HG03039 (cell line): ENCODE results near the gene SERTAD2.
A peak's percentile ranks its signal among the peaks of the same experiment; 100 is the strongest.

Experiments used
- ATAC-seq: cut with Tn5 transposase; IDR thresholded peaks from one replicate; pipeline ENCODE4 v1.9.1; 2021; ENCODE audit warnings: mild to moderate bottlenecking, moderate library complexity; ENCODE audit not compliant: unreplicated experiment

SERTAD2 gene

DNA sequence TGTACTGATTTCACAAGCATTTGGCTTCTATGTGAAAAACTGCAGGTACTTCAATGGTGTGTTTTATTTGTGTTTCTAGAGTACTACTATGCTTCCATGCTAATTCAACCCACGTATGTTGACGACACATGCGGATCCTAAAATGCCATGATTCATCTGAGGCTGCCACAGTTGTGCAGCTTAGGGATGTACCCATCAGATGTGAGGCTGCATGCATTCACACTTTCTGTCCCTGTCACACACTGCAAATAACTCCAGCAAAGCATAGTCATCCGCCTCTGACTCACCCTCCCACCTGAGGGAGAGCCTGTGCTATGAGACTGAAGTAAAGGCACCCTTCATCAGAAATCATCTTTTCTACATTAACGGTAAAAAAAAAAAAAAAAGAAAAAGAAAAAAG lies 22.1 kb upstream of the SERTAD2 start:
- ATAC-seq = no peak

GRCh38 chr2:64672708-64673107 lies 19.0 kb upstream of the SERTAD2 start:
- no peak for ATAC-seq

DNA sequence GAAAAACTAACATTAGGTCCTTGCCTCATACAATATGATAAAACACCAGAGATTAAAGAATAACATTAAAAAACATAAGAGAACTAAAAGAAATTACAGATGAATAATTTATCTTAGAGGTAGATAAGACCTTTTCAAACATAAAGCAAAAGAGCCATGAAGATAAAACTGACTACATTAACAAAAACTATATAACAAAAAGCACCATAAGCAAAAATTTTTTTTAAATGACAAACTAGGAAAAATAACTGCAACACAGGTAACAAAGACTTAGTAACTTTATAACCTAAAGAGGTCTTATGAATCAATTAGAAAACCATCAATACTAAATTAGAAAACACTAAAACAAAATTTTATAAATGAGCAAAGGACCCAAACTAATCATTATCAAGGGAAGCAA lies 16.3 kb upstream of the SERTAD2 start:
- no peak for ATAC-seq

- ATAC-seq = no peak
Observed at GRCh38 chr2:64669288-64669687, 15.6 kb upstream of the SERTAD2 start.

- ATAC-seq = no peak
Observed at GRCh38 chr2:64668542-64668941, 14.8 kb upstream of the SERTAD2 start.

DNA sequence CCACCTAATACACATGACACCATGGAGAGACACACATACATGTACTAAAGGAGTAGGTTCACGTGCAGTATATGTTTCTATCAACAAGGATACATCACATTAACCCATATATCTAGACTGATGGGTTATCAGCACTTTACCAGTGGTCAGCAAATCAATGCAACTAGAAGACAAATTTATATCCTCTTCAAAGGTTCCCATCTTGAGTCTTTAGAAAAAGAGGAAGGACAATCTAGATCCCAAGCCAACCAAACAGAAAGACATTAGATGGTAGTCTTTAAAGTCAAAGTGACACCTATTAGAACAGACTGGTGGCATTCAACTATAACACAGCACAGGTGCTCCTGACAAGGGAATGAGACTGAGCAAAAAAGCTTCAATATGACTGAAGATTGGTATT lies 13.8 kb upstream of the SERTAD2 start:
- ATAC-seq = no peak

DNA sequence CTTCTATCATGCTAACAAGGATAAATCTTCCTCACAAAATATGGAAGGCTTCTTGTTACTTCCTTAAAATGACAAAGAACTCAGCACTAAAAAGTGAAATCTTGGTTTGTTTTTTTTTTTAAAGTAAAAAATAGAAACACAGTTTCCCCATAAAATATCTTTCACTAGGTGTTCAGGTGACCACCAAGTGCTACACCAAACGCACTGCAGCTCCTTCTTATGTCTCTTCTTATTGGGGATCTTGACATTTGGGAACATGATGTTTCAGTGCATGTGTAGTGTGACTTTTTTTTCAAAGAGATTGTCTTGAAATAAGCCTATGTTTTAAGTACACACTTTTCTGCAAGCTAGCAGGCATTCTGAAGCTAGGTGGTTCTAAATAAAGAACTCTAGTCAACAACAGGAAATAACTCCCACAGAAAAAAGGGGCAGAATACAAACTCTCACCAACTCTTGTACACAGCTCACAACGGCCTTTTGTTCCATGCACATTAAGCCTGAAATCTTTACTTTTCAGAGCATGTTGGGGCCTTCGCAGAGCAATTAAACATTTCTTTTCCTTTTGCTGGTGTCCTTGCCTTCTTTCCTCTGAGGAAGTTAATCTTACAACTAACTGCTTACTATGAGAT lies 13.2 kb upstream of the SERTAD2 start:
- ATAC-seq = no peak

DNA sequence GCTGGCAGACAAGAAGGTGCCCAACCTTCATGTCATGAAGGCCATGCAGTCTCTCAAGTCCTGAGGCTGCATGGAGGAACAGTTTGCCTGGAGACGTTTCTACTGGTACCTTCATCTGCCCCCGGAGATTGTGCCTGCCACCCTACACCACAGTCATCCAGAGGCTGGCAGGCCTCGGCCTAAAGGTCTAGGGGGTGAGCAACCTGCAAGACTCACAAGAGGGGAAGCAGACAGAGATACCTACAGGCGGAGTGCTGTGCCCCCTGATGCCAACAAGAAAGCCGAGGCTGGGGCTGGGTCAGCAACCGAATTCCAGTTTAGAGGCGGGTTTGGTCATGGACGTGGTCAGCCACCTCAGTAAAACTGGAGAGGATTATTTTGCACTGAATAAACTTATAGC lies 12.0 kb upstream of the SERTAD2 start:
- ATAC-seq = no peak

GRCh38 chr2:64663402-64663801 lies 9.7 kb upstream of the SERTAD2 start:
- no peak for ATAC-seq

GRCh38 chr2:64661741-64662169 lies 8.0 kb upstream of the SERTAD2 start:
- ATAC-seq = no peak

GRCh38 chr2:64659252-64659651 lies 5.5 kb upstream of the SERTAD2 start:
- no peak for ATAC-seq

GRCh38 chr2:64658269-64658668 lies 4.6 kb upstream of the SERTAD2 start:
- ATAC-seq = no peak

DNA sequence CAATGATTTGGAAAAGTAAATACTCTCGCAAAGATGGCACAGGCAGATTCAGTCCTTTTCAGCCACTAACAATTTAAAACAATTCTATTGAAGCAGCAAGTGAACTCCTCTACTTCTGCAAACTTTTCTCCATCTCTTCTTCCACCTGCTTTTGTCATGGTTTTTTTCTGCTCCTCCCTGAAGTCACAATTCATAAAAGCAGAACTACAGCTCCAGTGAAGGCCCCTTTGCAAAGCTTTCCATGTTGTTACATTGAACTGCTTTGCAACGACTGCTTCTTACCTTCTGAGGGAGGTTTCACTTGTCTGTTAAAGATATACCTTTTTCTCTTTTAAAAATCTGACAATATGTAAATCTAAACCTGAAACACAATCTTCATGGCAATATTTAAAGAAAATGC lies 3.7 kb upstream of the SERTAD2 start:
- ATAC-seq = no peak

DNA sequence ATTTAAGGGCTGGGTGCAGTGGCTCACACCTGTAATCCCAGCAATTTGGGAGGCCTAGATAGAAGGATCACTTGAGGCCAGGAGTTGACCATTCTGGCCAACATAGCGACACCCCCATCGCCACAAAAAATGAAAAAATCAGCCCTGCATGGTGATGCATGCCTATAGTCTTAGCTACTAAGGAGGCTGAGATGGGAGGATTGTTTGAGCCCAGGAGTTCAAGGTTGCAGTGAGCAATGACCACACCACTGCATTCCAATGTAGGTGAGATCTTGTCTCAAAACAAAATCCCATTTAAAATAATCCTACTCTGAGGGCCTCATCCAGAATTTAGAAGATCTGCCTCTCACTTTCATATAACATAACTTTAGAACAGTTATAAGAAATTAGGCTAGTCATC lies 2.7 kb upstream of the SERTAD2 start:
- ATAC-seq = no peak

GRCh38 chr2:64655873-64656272 lies 2.2 kb upstream of the SERTAD2 start:
- ATAC-seq = no peak

DNA sequence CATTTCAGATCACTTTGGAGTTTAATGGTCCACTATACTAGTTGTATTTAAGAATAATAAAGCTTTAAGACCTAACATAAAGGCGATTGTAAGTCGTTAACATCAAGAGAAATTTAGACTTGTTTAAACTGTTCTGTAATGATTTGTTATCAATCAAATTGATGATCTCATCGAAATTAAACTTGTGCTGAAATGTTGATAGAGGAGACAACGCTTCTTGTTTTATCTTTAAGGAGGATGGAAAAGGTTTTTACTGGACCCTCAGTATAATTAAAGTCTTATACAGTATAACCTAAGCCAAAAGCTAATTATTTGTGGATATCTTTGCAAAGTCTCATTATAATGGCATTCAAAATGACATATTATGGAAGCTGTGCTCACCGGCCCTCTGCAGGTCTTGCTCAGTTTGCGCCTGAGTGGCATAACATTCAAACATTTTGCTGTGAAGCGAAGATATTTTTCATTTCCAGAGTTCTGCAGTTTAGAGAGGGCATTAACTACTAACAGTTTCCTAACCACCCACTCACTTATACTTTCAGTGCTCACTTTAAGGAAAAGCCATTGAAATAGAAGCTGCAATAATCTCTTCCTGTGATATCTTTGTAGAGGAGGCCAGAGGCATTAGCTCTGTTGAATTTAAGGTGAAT lies 1.4 kb upstream of the SERTAD2 start:
- ATAC-seq = no peak

DNA sequence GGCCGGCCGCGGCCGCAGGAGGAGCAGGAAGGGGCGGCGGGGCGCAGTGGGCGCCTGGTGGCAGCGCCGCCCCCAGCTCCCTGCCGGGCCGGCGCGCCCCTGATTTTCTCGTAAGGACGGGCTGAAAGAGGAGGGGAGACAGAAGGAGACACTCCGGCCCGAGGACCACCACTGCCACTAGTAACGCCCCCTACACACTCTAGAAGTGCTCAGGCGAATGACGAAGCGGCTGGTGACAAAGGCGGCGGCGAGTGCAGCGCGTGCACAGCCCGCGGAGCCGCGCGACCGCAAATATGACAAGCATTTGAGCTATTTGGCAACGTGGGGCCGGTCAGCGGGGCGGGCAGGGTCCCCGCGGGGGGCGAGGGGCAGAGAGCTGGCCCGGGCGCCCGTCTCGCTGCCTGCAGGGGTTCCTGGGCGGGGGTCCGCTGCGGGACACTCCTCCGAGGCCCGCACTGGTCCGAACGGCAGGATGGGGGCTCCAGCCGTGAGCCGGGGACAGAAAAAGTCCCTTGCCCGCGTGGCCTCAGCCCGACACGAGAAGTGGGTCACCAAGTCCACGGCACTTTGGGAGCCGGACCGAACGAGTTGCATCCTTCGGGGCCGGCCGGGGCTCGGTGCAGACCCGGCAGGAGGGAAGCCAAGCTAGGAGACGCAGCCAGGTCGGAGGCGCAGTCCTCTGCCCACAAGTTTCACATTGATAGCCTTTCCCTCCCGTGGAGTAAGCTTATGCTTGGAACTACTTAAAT lies 524 bp upstream of the SERTAD2 start:
- ATAC-seq = peak; percentile 28

DNA sequence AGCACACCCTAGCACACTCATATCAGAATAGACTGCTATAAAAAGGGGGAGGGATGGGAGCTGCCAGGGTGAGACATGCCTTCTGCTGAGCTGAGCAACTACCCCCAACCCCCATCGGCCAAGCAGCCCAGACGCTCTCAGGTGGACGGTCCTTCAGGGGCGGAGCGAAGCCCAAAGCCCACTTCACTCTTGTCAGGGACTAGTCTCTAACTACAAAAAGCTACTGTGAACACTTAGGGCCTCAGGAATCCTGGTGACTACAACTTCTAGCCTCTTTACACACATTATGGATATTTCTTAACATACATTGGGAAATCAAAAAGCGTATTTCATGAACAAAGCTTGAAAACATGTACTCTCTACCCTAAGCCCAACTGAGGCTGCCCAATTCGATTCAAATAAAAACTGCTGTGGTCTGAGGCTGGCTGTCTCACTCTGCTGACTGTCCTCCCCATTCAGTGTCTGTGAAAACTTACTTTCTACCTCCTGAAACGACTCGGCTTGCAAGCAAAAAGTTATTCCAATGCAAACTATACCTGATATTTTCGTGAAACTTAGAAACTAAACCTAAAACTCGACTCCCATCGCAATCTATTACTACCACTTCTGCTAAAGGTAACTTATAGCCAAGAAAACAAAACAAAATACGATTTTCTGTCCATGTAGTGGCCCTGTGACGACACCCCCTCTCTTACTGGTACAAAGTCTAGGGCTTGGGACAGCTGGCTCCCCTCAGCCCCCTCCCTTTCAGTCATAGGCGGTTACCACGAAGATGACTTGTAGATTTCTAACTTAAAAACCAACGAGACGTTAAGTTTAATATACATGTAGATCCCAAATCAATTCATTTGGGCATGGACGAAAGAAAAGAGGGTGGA lies 1.2 kb downstream of the SERTAD2 start:
- no peak for ATAC-seq

GRCh38 chr2:64651590-64651989 lies 2.1 kb downstream of the SERTAD2 start:
- no peak for ATAC-seq

GRCh38 chr2:64650722-64651338 lies 2.9 kb downstream of the SERTAD2 start:
- ATAC-seq = no peak

DNA sequence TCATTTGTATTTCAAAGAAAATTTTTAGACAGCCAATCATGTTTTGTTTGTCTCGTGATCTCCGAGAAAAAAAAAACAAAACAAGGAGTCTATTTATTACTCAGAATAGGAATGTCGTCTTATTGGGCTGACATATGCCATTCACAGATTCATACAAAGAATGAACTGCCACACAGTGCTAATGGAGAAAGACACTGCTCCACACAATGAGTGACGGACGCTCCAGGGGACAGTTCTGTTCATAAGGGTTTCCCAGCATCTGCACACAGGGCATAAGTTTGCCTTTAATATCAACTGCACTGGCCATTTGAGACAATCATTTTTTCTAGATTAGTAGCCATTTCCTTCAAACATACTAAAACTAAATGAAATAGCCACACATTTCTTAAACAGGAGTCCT lies 3.4 kb downstream of the SERTAD2 start:
- ATAC-seq = no peak
